GM23338 (cell line): ENCODE data around the gene FCHO2. TPM values are rescaled to one million over a fixed set of nuclear protein-coding genes. Genes with fewer than 3 reads are reported as not detected.
A peak's percentile ranks its signal among the peaks of the same experiment; 100 is the strongest.

Experiments
- ATAC-seq: fragments of 200-7000 bp; cut with Tn5 transposase; 3 replicates; pipeline ENCODE4 v1.9.1; 2020
- DNase-seq: peaks from one replicate; pipeline ENCODE4 v3.0.0-alpha.2; 2015; ENCODE audit warnings: low spot score
- H2AFZ ChIP-seq: fragments of 200-600 bp; sonication (generic); 2 replicates; pipeline ENCODE4 v1.8.0; 2016; ENCODE audit warnings: antibody characterized with exemption, mild to moderate bottlenecking, moderate library complexity
- H3F3A ChIP-seq: fragments of 200-600 bp; sonication (generic); replicated peaks from 2 replicates; pipeline ENCODE4 v1.8.0; 2017; ENCODE audit warnings: antibody characterized with exemption, mixed run types, low read depth
- H3K27ac ChIP-seq: fragments of 200-600 bp; sonication (generic); 2 replicates; pipeline ENCODE4 v1.6.1; 2016; ENCODE audit warnings: low read depth
- H3K27me3 ChIP-seq: fragments of 200-600 bp; sonication (generic); 2 replicates; pipeline ENCODE4 v1.8.0; 2016; ENCODE audit warnings: mild to moderate bottlenecking, mixed run types, moderate library complexity; ENCODE audit not compliant: insufficient read depth
- H3K36me3 ChIP-seq: fragments of 200-600 bp; sonication (generic); 2 replicates; pipeline ENCODE4 v1.8.0; 2016; ENCODE audit warnings: mild to moderate bottlenecking; ENCODE audit not compliant: insufficient read depth
- H3K4me1 ChIP-seq: fragments of 200-600 bp; sonication (generic); 2 replicates; pipeline ENCODE4 v1.8.0; 2016; ENCODE audit warnings: mild to moderate bottlenecking, moderate library complexity; ENCODE audit not compliant: insufficient read depth
- H3K4me2 ChIP-seq: fragments of 200-600 bp; sonication (generic); 2 replicates; pipeline ENCODE4 v1.7.1; 2017; ENCODE audit warnings: mixed run types
- H3K4me3 ChIP-seq: fragments of 200-600 bp; sonication (generic); 2 replicates; pipeline ENCODE4 v1.6.1; 2016; ENCODE audit warnings: mixed run types
- H3K79me2 ChIP-seq: fragments of 200-600 bp; sonication (generic); replicated peaks from 2 replicates; pipeline ENCODE4 v1.8.0; 2017; ENCODE audit warnings: mild to moderate bottlenecking; ENCODE audit not compliant: insufficient read depth
- H3K9me2 ChIP-seq: fragments of 200-600 bp; sonication (generic); 2 replicates; pipeline ENCODE4 v1.8.0; 2017; ENCODE audit not compliant: insufficient read depth
- H4K20me1 ChIP-seq: fragments of 200-600 bp; sonication (generic); replicated peaks from 2 replicates; pipeline ENCODE4 v1.8.0; 2017; ENCODE audit warnings: mild to moderate bottlenecking; ENCODE audit not compliant: insufficient read depth
- H3K27ac Mint-ChIP-seq: 2 replicates; pipeline ENCODE4 v1.8.0; 2020; ENCODE audit warnings: inconsistent platforms, mild to moderate bottlenecking, moderate library complexity, mixed read lengths
- H3K27me3 Mint-ChIP-seq: 3 replicates; pipeline ENCODE4 v1.8.0; 2022; ENCODE audit warnings: low read depth, mild to moderate bottlenecking, moderate library complexity, mixed read lengths, inconsistent platforms; ENCODE audit not compliant: insufficient read depth, poor library complexity
- H3K36me3 Mint-ChIP-seq: 3 replicates; pipeline ENCODE4 v1.8.0; 2021; ENCODE audit warnings: low read depth, mild to moderate bottlenecking, inconsistent platforms, moderate library complexity, mixed read lengths
- H3K4me1 Mint-ChIP-seq: 3 replicates; pipeline ENCODE4 v1.8.0; 2020; ENCODE audit warnings: mild to moderate bottlenecking, inconsistent platforms, mixed read lengths
- H3K4me3 Mint-ChIP-seq: 3 replicates; pipeline ENCODE4 v1.8.0; 2021; ENCODE audit warnings: moderate library complexity, mild to moderate bottlenecking, inconsistent platforms, mixed read lengths
- H3K9me3 Mint-ChIP-seq: 3 replicates; pipeline ENCODE4 v1.8.0; 2020; ENCODE audit warnings: moderate library complexity, mild to moderate bottlenecking, inconsistent platforms, mixed read lengths
- CREB1 ChIP-seq: fragments of 250-450 bp; sonication (Bioruptor Pico); IDR thresholded peaks from 2 replicates; pipeline ENCODE4 v1.5.0; 2020; ENCODE audit warnings: low read depth, mild to moderate bottlenecking, moderate library complexity
- CTCF ChIP-seq, 2 experiments: fragments of 200-600 bp in 1 of 2; sonication (generic) in 1 of 2; conservative IDR thresholded peaks; 2 replicates each; pipeline versions ENCODE4 v1.5.1 to v1.6.1; 2016 to 2017; ENCODE audit warnings: antibody characterized with exemption in 2 of 2, low read depth in 2 of 2, mild to moderate bottlenecking in 2 of 2, moderate library complexity in 1 of 2
- ETS1 ChIP-seq: IDR thresholded peaks from 2 replicates; pipeline ENCODE4 v1.6.1; 2016; ENCODE audit warnings: antibody characterized with exemption
- EZH2 ChIP-seq: fragments of 200-600 bp; sonication (generic); IDR thresholded peaks from one replicate; pipeline ENCODE4 v1.8.0; 2017; ENCODE audit warnings: antibody characterized with exemption, mild to moderate bottlenecking, low read depth; ENCODE audit not compliant: unreplicated experiment
- EZH2phosphoT487 ChIP-seq: fragments of 200-600 bp; sonication (generic); IDR thresholded peaks from one replicate; pipeline ENCODE4 v1.8.1; 2018; ENCODE audit warnings: antibody characterized with exemption; ENCODE audit not compliant: unreplicated experiment
- JUNB ChIP-seq: IDR thresholded peaks from one replicate; pipeline ENCODE4 v1.6.1; 2016; ENCODE audit warnings: antibody characterized with exemption; ENCODE audit not compliant: unreplicated experiment
- NANOG ChIP-seq: IDR thresholded peaks from 2 replicates; pipeline ENCODE4 v1.6.1; 2016; ENCODE audit warnings: antibody characterized with exemption, borderline replicate concordance
- POLR2AphosphoS5 ChIP-seq: IDR thresholded peaks from 2 replicates; pipeline ENCODE4 v1.6.1; 2016; ENCODE audit warnings: antibody characterized with exemption, low read depth
- REST ChIP-seq: IDR thresholded peaks from one replicate; pipeline ENCODE4 v1.6.1; 2018; ENCODE audit warnings: antibody characterized with exemption; ENCODE audit not compliant: unreplicated experiment
- STAT1 ChIP-seq: IDR thresholded peaks from one replicate; pipeline ENCODE4 v1.6.1; 2016; ENCODE audit warnings: antibody characterized with exemption; ENCODE audit not compliant: unreplicated experiment
- ZNF331 ChIP-seq: fragments of 250-450 bp; sonication (Bioruptor Pico); IDR thresholded peaks from 2 replicates; pipeline ENCODE4 v1.5.0; 2020; ENCODE audit warnings: low read depth, mild to moderate bottlenecking, moderate library complexity
- polyA plus RNA-seq: library from polyadenylated mRNA; unstranded; fragments of >200 nt; fragmentation: Nextera tagmentation; extraction: Ambion mirVana; gene quantifications from 2 replicates; pipeline ENCODE4 v1.2.1, GENCODE V29; 2016
- total RNA-seq: library from RNA; depleted of rRNA; stranded (reverse); fragments of >200 nt; shearing (Covaris generic); gene quantifications from 2 replicates; pipeline ENCODE4 v1.2.3, GENCODE V29; 2014

FCHO2 gene
- total and polyA plus RNA-seq, 2 experiments from 2014 or later, result 8.4 to 10.1 TPM

- TF ChIP-seq NANOG (no peak), ETS1 (no peak), CTCF (conservative IDR thresholded peaks at IDR 0.05; ENCODE audit: low read depth in 2 of 2) (no peak), JUNB (no peak), CREB1 (no peak), ZNF331 (CRISPR knock-in tag) (no peak), POLR2AphosphoS5 (no peak), EZH2phosphoT487 (no peak), STAT1 (no peak), EZH2 (no peak)
These were observed 38.5 kb upstream of the FCHO2 start (continued) for GRCh38 chr5:72917371-72917776.

- Histone ChIP-seq H3K36me3 (no peaks in the 10 kb centered on the region), H3F3A (no peaks in the 10 kb centered on the region), H4K20me1 (no peaks in the 10 kb centered on the region), H3K9me2 (no peaks in the 10 kb centered on the region), H3K4me3 (no peak overlapping the region), H3K4me2 (no peak overlapping the region), H3K79me2 (no peaks in the 10 kb centered on the region), H3K4me1 (no peaks in the 10 kb centered on the region), H3K27me3 (no peaks in the 10 kb centered on the region), H3K27ac (no peak overlapping the region), H2AFZ (no peak overlapping the region)
- Mint-ChIP-seq H3K4me1 (peaks cover 4% of the 10 kb centered on the region; the same call in 2 of the 3 replicates), H3K4me3 (no peak overlapping the region), H3K9me3 (peaks cover 7% of the 10 kb centered on the region), H3K27ac (no peak overlapping the region), H3K27me3 (no peaks in the 10 kb centered on the region), H3K36me3 (peaks cover under 1% of the 10 kb centered on the region)
- DNase-seq (peak; percentile 54), ATAC-seq (peak; percentile 73)
- TF ChIP-seq EZH2 (no peak), STAT1 (no peak), ETS1 (no peak), ZNF331 (CRISPR knock-in tag) (no peak), CREB1 (no peak), NANOG (no peak), REST (no peak)
These were observed 34.9 kb upstream of the FCHO2 start for GRCh38 chr5:72920690-72921502.
